HuH-7 (cell line): ENCODE results near the gene PHACTR4.
"Not testable (repeated sequence)": the region's sequence is repeated elsewhere in the genome, so short reads cannot be mapped to it uniquely, and the experiment has no call there.

Source experiments
- DNase-seq: peaks from one replicate; pipeline ENCODE4 v3.0.0; 2011; ENCODE audit warnings: low spot score

Gene PHACTR4

DNA sequence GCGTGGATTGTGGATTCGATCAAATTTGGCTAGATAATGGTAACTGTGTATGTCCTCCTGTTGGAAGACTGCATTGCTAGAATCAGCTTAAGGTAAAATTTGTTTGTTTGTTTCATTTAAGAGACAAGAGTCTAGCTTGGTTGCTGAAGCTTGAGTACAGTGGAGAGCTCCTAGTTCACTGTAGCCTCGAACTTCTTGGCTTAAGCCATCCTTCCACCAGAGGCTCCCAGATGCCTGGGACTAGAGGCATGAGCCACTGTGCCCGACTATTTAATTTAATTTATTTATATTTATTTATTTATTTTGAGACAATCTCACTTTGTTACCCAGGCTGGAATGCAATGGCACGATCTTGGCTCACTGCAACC, 1.5 kb downstream of the PHACTR4 start:
- no peak for DNase-seq

DNA sequence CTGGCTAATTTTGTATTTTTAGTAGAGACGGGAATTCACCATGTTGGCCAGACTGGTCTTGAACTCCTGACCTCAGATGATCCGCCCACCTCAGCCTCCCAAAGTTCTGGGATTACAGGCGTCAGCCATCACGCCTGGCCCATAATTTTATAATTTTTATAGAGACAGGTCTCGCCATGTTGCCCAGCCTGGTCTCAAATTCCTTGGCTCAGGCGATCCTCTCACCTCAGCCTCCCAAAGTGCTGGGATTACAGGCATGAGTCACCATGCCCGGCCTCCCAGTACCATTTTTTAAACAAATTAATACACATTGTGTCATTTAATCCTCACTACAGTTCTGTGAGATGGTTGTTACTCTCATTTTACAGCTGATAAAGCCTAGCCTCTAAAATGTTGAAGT, 3.9 kb downstream of the PHACTR4 start:
- DNase-seq = not testable (repeated sequence)

DNA sequence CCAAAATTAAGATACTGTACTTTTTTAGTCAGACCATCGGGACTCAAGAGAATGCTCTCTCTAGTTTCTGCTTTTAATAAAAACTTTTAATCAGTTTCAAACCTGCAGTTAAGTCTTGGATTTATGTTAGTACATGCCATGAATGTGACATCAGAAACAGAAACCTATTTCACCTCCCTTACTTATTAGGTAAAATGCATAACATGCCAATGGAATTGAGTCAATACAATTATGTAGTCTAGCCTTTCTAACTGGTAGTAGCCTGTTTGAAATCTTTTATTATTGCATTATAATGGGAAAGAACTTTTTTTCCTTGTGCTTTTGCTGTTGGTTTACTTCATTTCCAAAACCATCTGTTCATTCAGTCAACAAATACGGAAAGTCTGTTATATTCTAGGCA, 4.8 kb downstream of the PHACTR4 start:
- DNase-seq = no peak

DNA sequence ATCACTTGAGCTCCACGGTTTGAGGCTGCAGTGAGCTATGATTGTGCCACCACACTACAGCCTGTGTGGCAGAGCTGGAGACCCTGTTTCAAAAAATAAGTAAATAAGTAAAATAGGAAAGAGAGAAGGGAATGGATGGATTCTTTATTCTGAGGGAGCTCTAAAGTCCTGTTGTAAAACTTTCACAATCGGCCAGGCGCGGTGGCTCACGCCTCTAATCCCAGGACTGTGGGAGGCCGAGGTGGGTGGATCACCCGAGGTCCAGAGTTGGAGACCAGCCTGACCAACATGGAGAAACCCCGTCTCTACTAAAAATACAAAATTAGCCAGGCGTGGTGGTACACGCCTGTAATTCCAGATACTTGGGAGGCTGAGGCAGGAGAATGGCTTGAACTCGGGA, 6.1 kb downstream of the PHACTR4 start:
- DNase-seq = not testable (repeated sequence)

DNA sequence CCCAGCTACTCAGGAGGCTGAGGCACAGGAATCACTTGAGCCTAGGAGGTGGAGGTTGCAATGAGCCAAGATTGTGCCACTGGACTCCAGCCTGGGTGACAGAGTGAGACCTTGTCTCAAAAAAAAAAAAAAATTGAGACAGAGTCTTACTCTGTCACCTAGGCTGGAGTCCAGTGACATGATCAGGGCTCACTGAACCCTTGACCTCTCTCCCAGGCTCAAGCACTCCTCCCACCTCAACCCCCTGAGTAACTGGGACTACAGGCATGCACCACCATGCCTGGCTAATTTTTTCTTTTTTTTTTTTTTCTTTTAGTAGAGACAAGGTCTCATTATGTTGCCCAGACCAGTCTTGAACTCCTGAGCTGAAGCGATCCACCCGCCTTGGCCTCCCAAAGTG, 6.7 kb downstream of the PHACTR4 start:
- DNase-seq = not testable (repeated sequence)

DNA sequence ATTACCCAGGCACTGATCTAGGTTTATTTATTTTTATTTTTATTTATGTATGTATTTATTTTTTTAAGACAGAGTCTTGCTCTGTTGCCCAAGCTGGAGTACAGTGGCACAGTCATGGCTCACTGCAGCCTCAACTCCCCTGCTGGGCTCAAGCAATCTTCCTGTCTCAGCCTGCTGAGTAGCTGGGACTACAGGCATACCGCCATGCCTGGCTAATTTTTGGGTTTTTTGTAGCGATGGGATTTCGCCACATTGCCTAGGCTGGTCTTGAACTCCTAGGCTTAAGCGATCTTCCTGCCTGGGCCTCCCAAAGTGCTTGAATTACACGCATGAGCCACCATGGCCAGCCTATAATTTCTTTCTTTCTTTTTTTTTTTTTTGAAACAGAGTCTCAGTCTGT, 9.4 kb downstream of the PHACTR4 start:
- no peak for DNase-seq

DNA sequence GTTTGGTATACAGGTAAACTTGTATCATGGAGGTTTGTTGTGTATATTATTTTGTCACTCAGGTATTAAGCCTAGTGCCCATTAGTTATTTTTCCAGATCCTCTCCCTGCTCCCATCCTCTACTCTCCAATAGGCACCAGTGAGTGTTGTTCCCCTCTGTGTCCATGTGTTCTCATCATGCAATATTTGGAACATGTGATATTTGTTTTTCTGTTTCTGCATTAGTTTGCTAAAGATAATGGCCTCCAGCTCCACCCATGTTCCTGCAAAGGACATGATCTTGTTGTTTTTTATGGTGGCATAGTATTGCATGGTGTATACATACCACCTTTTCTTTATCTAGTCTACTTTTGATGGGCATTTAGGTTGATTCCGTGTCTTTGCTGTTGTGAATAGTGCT, 10.9 kb downstream of the PHACTR4 start:
- no peak for DNase-seq

DNA sequence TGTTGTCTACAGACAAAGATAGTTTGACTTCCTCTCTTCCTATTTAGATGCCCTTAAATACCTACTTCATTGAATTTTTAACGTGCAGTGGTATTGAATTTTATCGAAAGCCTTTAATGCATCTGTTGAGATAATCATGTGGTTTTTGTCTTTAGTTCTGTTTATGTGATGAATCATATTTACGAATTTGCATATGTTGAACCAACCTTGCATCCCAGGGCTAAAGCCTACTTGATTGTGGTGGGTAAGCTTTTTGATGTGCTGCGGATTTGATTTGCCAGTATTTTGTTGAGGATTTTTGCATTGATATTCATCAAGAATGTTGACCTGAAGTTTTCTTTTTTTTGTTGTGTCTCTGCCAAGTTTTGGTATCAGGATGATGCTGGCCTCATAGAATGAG, 14.2 kb downstream of the PHACTR4 start:
- not testable (repeated sequence) for DNase-seq

DNA sequence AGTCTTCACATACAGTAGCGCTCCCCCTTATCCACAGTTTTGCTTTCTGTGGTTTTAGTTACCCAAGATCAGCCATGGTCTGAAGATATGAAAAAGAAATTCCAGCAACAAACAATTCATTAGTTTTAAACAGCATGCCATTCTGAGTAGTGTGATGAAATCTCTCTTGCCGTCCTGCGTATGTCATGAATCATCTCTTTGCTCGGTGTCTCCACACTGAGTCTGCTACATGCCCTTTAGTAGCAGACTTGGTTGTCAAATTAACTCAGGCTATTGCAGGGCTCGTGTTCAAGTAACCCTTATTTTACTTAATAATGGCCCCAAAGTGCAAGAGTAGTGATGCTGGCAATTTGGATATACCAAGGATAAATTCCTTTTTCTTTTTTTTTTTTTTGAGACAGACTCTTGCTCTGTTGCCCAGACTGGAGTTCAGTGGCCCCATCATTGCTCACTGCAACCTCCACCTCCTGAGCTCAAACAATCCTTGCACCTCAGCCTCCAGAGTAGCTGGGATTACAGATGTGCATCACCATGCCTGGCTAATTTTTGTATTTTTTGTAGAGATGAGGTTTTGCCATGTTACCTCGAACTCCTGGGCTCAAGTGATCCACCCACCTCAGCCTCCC, 22.6 kb downstream of the PHACTR4 start:
- no peak for DNase-seq

DNA sequence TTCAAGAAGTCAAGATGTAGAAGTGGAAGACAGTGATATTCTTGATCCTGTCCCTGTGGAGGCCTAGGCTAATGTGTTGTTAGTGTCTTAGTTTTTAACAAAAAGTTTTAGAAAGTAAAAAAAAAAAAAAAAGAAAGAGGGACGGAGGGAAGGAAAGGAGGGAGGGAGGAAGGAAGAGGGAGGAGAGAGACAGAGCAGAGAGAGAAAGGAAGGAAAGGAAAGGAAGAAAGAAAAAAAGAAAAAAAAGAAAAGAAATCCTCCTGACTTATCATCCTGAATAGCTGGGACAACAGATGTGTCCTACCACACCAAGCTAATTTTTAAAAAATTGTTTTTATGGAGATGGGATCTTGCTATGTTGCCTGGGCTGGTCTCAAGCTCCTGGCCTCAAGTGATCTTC, 24.6 kb downstream of the PHACTR4 start:
- no peak for DNase-seq

DNA sequence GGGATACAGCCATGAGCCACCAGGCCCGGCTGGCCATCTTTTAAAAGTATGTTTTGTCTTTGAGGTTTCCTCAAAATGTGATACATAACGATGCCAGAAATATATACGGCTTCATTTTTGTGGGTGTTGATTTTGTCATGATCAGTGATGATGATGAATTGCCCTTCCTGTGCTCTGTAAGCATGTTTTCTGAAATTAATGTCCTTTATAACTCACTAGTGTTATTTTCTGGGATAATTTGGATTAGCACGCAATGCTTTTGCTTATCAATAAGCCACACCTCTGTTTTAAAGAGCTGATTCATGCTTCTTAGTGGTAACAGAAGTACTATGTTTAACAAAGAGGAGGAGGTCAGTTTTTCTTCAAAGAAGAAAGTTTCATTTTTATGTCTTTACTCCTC, 25.6 kb downstream of the PHACTR4 start:
- DNase-seq = no peak

DNA sequence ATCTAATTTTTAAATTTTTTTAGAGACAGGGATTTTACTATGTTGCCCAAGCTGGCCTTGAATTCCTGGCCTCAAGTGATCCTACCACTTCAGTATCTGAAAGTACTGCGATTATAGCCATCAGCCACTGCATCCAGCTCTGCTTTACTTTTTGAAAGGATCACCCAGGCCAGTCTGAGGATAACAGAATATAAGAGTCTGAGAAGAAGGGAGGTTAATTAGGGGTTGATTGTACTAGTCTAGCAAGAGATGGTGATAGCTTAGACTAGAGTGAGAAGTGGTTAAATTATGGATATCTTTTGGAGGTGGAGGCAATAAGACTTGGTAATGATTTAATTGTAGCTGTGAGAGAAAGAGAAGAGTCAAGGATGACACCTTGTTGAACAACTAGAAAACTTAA, 32.2 kb downstream of the PHACTR4 start:
- DNase-seq = no peak

DNA sequence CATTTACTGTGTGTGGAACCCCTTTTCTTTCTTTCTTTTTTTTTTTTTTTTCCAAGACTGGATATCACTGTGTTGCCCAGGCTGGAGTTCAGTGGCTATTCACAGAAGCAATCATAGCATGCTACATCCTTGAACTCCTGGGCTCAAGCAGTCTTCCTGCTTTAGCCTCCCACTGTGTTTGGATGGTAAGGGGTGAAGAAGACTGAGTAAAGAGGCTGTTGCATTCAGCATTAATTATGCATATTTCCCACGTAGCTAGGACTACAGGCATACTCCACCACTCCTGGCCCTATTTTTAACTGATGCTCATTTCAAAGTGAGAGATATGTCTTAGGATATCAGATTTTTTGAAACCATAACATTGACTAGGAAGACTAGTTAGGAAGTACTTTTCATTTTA, 39.5 kb downstream of the PHACTR4 start:
- DNase-seq = no peak

DNA sequence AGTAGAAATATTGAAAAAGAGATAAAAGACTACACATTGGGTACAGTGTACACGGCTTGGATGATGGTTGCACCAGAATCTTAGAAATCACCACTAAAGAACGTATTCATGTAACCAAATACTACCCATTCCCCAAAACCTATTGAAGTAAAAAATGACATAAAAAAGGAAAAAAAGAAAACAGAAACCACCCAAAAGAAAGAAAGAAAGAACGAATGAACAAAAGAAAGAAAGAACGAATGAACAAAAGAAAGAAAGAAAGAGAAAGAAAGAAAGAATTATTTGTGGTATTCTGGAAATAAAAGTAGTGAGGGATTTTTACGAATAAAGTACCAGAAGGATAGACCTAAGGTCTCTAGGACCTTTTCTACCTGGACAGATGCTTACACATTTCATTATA, 42.1 kb downstream of the PHACTR4 start:
- no peak for DNase-seq

DNA sequence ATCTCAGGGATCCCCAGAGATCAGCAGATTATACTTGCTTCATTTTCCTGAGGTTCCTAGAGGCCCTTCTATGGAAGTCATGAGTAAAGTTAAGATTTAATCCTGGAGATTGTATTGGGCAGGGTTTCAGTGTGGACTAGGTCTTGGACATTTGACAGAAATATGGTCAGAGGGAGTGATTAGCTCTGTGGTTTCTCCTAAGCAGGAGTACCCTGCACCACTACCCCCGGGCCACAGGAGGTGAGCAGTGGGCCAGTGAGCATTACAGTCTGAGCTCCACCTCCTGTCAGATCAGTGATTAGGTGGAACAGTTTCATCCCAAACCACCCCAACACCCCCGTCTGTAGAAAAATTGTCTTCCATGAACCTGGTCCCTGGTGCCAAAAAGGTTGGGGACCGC, 43.2 kb downstream of the PHACTR4 start:
- DNase-seq = no peak

DNA sequence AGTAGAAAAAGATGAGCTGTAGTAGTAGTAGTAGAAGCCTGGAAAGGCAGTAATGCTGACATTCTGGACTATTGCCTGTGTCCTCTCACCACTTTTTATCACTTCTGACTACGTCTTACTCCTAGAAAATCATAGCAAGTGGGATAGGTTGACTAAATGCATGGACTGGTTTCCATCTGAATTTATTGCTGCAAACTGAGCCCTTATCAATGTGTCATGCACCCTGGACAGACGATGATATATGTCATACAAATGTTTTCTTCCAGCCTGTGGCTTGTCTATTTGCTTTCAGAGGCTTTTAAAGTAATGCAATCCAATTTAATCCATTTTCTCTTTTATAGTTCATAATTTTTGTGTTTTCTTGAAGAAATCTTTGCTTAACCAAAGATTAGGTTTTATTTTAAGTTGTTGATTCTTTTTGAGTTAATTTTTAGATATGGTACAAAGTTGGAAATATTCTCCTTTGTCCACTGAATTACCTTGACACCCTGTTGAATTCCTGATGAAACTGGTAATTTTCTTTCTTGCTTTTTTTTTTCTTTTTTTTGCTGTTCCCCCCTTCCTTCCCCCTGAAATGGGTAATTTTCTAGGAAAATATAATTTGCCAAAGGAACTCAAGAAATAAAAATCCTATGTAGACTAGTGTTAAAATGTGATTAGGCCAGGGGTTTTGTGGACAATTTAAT, 47.1 kb downstream of the PHACTR4 start:
- no peak for DNase-seq

DNA sequence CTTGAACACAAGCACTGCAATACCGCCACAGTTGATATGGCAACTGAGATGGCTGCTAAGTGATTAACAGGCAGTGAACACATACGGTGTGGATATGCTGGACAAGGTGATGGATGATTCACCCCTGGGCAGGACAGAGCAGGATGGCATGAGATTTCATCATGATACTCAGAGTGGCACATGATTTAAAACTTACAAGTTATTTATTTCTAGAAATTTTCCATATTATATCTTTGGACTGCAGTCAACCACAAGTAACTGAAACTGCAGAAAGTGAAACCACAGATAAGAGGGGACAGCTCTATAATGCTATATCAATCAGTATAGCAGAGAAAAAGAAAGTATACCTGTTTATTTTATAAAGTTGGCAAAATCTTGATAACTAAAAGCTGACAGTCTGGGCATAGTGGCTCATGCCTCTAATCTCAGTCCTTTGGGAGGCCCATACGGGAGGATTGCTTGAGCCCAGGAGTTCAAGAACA, 47.9 kb downstream of the PHACTR4 start:
- no peak for DNase-seq

DNA sequence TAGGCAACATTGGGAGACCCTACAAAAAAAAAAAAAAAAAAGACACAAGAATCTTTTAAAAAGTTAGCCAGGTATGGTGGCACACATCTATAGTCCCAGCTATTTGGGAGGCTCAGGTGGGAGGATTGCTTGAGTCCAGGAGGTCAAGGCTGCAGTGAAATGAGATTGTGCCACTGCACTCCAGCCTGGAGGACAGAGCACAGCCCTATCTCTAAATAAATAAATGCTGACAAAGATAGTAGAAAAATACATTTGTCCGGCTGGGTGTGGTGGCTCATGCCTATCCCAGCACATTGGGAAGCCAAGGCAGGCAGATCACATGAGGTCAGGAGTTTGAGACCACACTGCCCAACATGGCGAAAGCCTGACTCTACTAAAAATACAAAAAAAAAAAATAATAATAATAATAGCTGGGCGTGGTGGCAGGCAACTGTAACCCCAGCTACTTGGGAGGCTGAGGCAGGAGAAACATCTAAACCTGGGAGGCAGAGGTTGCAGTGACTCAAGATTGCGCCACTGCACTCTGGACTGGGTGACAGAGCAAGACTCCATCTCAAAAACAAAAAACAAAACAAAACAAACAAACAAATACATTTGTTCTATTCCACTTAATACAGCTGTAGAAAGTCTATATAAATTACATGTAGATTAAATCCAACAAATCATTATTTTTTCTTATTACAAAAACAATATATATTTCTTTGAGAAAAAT, 48.5 kb downstream of the PHACTR4 start:
- no peak for DNase-seq

DNA sequence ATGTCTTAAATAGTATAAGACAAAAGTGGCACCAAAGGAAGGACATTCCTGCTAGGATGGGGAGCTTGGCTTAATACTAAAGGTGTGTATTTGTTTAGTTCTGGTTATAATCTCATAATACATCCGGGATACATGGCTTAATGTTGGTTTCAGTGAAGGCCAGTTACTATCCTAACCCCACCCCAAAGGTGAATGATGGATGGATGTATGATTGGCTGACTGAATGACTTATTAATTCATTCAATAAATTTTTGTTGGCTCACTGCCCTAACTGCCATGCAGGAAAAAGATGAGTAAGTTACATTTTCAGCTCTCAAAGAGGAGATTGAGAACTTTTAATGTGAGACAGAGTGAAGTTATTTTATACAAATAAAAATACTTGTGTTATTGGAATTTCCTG, 52.2 kb downstream of the PHACTR4 start:
- no peak for DNase-seq

DNA sequence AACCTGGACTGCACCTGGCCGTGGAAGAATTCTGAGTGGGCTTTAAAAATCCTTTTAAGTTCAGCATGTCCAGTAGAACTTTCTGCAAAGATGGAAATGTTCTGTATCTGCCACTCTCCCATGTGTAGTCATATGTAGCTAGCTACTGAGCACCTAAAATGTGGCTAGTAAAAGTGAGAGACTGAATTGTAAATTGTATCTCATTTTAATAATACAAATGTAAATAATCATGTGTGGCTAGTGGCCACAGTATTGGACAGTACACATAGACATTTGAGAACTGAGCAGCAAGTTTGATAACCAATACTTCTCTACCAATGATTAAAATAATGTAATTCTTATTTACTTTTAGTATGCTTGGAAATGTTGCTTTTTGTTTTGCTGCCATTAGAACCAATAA, 57.3 kb downstream of the PHACTR4 start:
- DNase-seq = no peak

DNA sequence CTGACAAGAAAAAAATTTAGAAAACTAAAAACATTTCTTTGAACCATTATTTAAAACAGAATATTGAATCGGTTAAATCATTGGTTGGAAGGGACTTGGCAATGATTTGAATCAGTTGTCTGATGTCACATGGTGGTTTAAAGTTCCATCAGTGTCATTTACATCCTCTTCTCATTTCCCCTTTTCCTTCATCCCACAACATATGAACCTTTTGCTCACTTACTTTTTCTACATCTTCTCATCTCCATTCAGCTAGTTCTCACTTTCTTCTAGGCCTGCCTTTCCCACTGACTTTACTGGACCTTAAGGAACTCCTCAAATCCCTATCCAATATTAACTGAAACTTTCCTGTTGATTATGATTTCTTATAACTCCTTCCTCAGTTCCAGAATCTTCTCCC, 58.5 kb downstream of the PHACTR4 start:
- DNase-seq = no peak

DNA sequence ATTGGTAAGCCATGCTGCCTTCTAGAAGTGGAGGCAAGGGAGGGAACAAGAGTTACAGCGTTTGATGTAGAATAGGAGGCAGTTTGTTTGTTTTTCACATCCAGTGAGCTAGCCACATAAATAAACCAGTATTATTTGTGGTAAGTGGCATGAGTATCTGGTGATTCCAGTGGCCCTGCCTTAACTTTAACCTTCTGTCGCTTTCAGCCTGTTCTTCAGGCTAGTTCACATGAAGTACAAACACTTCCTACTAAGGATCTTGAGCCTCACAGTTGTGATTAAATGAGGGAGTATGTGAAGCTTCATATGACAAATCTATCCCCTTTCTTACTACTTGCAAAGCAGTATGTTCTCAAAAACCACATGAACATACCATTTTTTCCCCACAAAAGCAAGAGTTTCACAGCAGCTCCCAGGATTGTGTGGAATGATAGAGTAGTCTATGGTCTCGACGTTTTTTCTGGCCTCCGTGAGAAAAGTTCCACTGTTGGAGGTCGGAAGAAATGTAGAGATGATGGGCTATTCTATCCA, 59.5 kb downstream of the PHACTR4 start:
- DNase-seq = no peak

DNA sequence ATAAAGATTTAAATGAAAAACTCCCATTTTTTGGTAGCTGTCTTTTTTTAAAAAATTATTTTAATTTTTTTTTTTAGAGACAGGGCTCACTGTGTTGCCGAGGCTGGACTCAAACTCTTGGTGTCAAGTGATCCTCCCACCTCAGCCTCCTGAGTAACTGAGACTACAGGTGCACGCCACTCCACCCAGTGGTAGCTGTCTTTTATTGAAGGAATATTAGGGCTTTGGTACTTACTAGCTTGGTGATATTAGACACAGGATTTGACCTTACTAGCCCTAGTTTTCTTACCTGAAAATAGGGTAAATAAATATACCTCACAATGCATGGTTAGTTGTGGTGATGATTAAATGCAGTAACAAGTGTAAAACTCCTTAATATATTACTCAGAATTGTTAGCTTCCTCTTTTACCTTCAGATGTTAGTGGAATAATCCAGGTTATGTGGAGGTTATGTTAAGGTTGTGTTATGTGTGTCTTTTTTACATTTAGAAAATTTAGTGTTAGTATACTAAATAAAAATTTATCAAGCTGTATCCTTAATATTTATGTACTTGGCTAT, 66.8 kb downstream of the PHACTR4 start:
- DNase-seq = no peak
